GM10248 (cell line): ENCODE results near the gene SKAP1.
"Not testable (repeated sequence)": the region's sequence is repeated elsewhere in the genome, so short reads cannot be mapped to it uniquely, and the experiment has no call there.

ENCODE experiments used
- CTCF ChIA-PET: fragments of 300-600 bp; sonication (Branson Sonifier 250); formaldehyde crosslinking; extraction: SDS; loops from one replicate; lab custom pipeline; 2021; ENCODE audit warnings: antibody characterized with exemption; lab: Yijun Ruan, JAX
- POLR2A ChIA-PET: fragments of 350-650 bp; sonication (Branson Sonifier 250); formaldehyde crosslinking; extraction: SDS; loops from one replicate; lab custom pipeline; 2020; ENCODE audit warnings: antibody characterized with exemption; lab: Yijun Ruan, JAX
- DNase-seq: peaks from one replicate; pipeline ENCODE4 v3.0.0; 2012; ENCODE audit errors: extremely low spot score
- TF ChIP-seq, protein P1 (sequence below): IDR thresholded peaks from 2 replicates; pipeline ENCODE4 v1.5.1; 2012; ENCODE audit warnings: mild to moderate bottlenecking, low read depth; ENCODE audit errors: extremely low read depth, missing control alignments, control extremely low read depth

Gene SKAP1

GRCh38 chr17:48412841-48413240 is 17.2 kb downstream of the SKAP1 start:
- DNase-seq, result no peak
- TF ChIP-seq, protein P1, sequence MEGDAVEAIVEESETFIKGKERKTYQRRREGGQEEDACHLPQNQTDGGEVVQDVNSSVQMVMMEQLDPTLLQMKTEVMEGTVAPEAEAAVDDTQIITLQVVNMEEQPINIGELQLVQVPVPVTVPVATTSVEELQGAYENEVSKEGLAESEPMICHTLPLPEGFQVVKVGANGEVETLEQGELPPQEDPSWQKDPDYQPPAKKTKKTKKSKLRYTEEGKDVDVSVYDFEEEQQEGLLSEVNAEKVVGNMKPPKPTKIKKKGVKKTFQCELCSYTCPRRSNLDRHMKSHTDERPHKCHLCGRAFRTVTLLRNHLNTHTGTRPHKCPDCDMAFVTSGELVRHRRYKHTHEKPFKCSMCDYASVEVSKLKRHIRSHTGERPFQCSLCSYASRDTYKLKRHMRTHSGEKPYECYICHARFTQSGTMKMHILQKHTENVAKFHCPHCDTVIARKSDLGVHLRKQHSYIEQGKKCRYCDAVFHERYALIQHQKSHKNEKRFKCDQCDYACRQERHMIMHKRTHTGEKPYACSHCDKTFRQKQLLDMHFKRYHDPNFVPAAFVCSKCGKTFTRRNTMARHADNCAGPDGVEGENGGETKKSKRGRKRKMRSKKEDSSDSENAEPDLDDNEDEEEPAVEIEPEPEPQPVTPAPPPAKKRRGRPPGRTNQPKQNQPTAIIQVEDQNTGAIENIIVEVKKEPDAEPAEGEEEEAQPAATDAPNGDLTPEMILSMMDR, result no peak
- ChIA-PET POLR2A (interaction anchor here (0.7 kb wide), 1 partner anchor 593 kb away, joined by 4 read pairs; no protein-coding TSS in a partner anchor), CTCF (interaction anchor here (0.7 to 1.3 kb wide), 3 partner anchors 12 to 64 kb away, joined by 3 to 4 read pairs (median 3); no protein-coding TSS in a partner anchor)

- CTCF ChIA-PET, result interaction anchor here (0.7 to 1.0 kb wide), 2 partner anchors 10 to 59 kb away, joined by 3 to 4 read pairs; no protein-coding TSS in a partner anchor
- POLR2A ChIA-PET, DNase-seq: not testable (repeated sequence)
These were observed 19.2 kb downstream of the SKAP1 start for GRCh38 chr17:48410821-48411220.

GRCh38 chr17:48409607-48410006 is 20.4 kb downstream of the SKAP1 start:
- DNase-seq, result no peak
- TF ChIP-seq, protein P1, result no peak
- CTCF ChIA-PET, result no interaction called here
- POLR2A ChIA-PET, result no interaction called here

GRCh38 chr17:48406936-48407567 is 23.0 kb downstream of the SKAP1 start:
- DNase-seq, result no peak
- ChIA-PET CTCF (interaction anchor here (2.1 kb wide), 1 partner anchor 10 kb away, joined by 6 read pairs; no protein-coding TSS in a partner anchor), POLR2A (no interaction called here)
- TF ChIP-seq, protein P1, result no peak

DNA sequence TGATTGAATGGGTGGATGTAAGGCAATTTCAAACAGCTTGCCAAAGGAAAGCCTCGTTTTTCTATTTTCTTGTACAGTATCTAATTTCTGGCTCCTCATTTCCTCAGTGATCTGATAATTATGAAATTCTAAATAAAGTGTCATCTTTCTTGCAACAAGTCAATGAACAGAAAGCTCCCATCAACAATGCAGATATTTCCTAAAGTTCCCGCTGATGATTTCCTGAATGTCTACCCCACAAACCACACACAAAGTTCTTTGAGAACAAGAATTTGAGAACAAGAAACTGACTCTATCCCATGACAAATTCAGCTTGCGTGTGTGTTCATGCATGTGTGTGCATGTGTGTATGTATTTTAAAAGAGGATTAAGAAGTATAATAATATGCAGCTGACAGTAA is 35.2 kb downstream of the SKAP1 start:
- POLR2A ChIA-PET, result no interaction called here
- TF ChIP-seq, protein P1, result no peak
- CTCF ChIA-PET, result interaction anchor here (0.8 to 1.5 kb wide), 2 partner anchors 10 to 218 kb away, joined by 3 to 5 read pairs; no protein-coding TSS in a partner anchor
- no peak for DNase-seq

- TF ChIP-seq, protein P1, result no peak
- POLR2A ChIA-PET, result no interaction called here
- no peak for DNase-seq
- CTCF ChIA-PET, result interaction anchor here (1.1 to 2.3 kb wide), 5 partner anchors 9 to 200 kb away, joined by 3 to 9 read pairs (median 4); partner anchors contain the start of gene HOXB5
These were observed 36.7 kb downstream of the SKAP1 start for GRCh38 chr17:48393283-48393682.

GRCh38 chr17:48392857-48393256 is 37.2 kb downstream of the SKAP1 start:
- POLR2A ChIA-PET, result no interaction called here
- TF ChIP-seq, protein P1, result no peak
- DNase-seq, result no peak
- CTCF ChIA-PET, result interaction anchor here (0.9 to 2.3 kb wide), 6 partner anchors 9 to 200 kb away, joined by 3 to 9 read pairs (median 4); partner anchors contain the start of gene HOXB5
